ENCODE data around the gene ZNF835. TPM values are rescaled to one million over a fixed set of nuclear protein-coding genes. Genes with fewer than 3 reads are reported as not detected.

ZNF835 gene
- polyA plus RNA-seq, 2 of the 4 experiments (the other 2 are of a cell fraction) = not detected

DNA sequence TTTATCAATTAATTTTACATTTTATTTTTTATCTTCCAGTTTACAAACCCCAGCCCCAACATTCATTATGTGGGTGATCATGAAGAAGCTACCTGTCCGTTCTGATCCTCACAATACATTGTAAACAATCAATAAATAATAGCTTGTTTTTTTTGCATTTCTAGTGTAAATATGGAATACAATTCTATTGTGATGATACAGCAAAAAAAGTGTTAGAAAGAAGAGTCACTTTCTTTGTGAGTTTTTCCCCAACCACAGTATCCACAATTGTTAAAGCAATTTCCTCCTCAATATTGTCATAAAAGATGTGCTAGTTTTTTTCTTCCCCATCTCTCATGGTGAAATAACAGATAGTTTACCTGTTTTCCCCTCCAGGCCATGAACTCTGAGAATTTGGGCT is 30.3 kb upstream of the ZNF835 start:
- TF ChIP-seq NR3C1 (IDR thresholded peaks at IDR 0.05) (no peak), MAFK (IDR thresholded peaks at IDR 0.05; ENCODE audit: partially characterized antibody) (peak; percentile 87)
- ChIA-PET POLR2A (no interaction called here), CTCF (interaction anchor here (0.5 kb wide), 1 partner anchor 195 kb away, joined by 4 read pairs; no protein-coding TSS in a partner anchor)
- ATAC-seq (no peak), DNase-seq (ENCODE audit: low read depth in 1 of 2, low spot score in 1 of 2) (no peak), FAIRE-seq (no peak)
- H3K4me1 ChIP-seq = no peaks in the 10 kb centered on the region
- H3K4me2 ChIP-seq = no peak overlapping the region
- H3K9me3 ChIP-seq = peaks cover 61% of the 10 kb centered on the region
- H3K27ac ChIP-seq = no peak overlapping the region
- 2% methylated on average over 1 of the region's 1 CpG for WGBS (ENCODE audit: missing lambda C conversion rate)
- no peak overlapping the region for H3K4me3 ChIP-seq

DNA sequence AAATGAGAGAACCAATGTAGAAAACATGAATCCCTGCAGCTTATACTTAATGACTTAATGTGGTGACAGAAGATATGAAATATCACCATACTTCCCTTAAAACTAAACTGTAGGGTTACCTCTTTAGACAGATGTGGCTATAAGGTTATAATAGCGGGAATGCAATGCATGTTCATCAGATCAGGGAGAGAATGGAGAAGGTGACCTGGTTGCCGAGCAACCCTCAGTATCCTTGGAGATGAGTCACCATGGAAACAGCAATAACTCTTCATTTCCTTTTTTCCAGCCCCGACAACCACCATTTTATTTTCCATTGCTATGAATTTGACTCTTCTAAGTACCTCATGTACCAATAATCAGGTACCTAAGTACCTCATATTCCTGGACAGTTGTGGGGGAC is 28.0 kb upstream of the ZNF835 start:
- Histone ChIP-seq H3K4me2 (no peak overlapping the region), H3K4me1 (no peaks in the 10 kb centered on the region), H3K4me3 (no peak overlapping the region), H3K9me3 (peaks cover 61% of the 10 kb centered on the region), H3K27ac (no peak overlapping the region)
- FAIRE-seq = no peak
- no peak for TF ChIP-seq FOSB (CRISPR knock-in tag; IDR thresholded peaks at IDR 0.05)
- no peak for TF ChIP-seq RARB (CRISPR knock-in tag; IDR thresholded peaks at IDR 0.05)
- TF ChIP-seq, protein P1, sequence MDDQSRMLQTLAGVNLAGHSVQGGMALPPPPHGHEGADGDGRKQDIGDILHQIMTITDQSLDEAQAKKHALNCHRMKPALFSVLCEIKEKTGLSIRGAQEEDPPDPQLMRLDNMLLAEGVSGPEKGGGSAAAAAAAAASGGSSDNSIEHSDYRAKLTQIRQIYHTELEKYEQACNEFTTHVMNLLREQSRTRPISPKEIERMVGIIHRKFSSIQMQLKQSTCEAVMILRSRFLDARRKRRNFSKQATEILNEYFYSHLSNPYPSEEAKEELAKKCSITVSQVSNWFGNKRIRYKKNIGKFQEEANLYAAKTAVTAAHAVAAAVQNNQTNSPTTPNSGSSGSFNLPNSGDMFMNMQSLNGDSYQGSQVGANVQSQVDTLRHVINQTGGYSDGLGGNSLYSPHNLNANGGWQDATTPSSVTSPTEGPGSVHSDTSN (IDR thresholded peaks at IDR 0.05) = no peak
- TF ChIP-seq, protein P2, sequence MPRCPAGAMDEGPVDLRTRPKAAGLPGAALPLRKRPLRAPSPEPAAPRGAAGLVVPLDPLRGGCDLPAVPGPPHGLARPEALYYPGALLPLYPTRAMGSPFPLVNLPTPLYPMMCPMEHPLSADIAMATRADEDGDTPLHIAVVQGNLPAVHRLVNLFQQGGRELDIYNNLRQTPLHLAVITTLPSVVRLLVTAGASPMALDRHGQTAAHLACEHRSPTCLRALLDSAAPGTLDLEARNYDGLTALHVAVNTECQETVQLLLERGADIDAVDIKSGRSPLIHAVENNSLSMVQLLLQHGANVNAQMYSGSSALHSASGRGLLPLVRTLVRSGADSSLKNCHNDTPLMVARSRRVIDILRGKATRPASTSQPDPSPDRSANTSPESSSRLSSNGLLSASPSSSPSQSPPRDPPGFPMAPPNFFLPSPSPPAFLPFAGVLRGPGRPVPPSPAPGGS (IDR thresholded peaks at IDR 0.05) = no peak
- no peak for TF ChIP-seq HOXA7 (CRISPR knock-in tag; IDR thresholded peaks at IDR 0.05)
- no peak for TF ChIP-seq PHF8 (IDR thresholded peaks at IDR 0.05; ENCODE audit: borderline replicate concordance, low read depth)
- TF ChIP-seq RFX5 (IDR thresholded peaks at IDR 0.05) = no peak
- TF ChIP-seq JUN (IDR thresholded peaks at IDR 0.05) = no peak
- TF ChIP-seq HEYL (CRISPR knock-in tag; IDR thresholded peaks at IDR 0.05) = no peak
- TF ChIP-seq EHF (CRISPR knock-in tag; IDR thresholded peaks at IDR 0.05) = no peak
- no peak for TF ChIP-seq ZC3H11A (IDR thresholded peaks at IDR 0.05)
- TF ChIP-seq, protein P3, sequence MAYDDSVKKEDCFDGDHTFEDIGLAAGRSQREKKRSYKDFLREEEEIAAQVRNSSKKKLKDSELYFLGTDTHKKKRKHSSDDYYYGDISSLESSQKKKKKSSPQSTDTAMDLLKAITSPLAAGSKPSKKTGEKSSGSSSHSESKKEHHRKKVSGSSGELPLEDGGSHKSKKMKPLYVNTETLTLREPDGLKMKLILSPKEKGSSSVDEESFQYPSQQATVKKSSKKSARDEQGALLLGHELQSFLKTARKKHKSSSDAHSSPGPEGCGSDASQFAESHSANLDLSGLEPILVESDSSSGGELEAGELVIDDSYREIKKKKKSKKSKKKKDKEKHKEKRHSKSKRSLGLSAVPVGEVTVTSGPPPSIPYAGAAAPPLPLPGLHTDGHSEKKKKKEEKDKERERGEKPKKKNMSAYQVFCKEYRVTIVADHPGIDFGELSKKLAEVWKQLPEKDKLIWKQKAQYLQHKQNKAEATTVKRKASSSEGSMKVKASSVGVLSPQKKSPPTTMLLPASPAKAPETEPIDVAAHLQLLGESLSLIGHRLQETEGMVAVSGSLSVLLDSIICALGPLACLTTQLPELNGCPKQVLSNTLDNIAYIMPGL (CRISPR knock-in tag; IDR thresholded peaks at IDR 0.05; ENCODE audit: borderline replicate concordance) = no peak
- TF ChIP-seq RCOR1 (IDR thresholded peaks at IDR 0.05; ENCODE audit: low read depth, low read length) = no peak
- no peak for TF ChIP-seq CBX2 (IDR thresholded peaks at IDR 0.05; ENCODE audit: borderline replicate concordance, low read depth)
- WGBS (ENCODE audit: missing lambda C conversion rate) = under 1% methylated on average over 3 of the region's 3 CpGs
- no peak for DNase-seq (ENCODE audit: low read depth in 1 of 2, low spot score in 1 of 2)
- no peak for ATAC-seq
- ChIA-PET CTCF (interaction anchor here (0.5 kb wide), 1 partner anchor 421 kb away, joined by 3 read pairs; no protein-coding TSS in a partner anchor), POLR2A (no interaction called here)

DNA sequence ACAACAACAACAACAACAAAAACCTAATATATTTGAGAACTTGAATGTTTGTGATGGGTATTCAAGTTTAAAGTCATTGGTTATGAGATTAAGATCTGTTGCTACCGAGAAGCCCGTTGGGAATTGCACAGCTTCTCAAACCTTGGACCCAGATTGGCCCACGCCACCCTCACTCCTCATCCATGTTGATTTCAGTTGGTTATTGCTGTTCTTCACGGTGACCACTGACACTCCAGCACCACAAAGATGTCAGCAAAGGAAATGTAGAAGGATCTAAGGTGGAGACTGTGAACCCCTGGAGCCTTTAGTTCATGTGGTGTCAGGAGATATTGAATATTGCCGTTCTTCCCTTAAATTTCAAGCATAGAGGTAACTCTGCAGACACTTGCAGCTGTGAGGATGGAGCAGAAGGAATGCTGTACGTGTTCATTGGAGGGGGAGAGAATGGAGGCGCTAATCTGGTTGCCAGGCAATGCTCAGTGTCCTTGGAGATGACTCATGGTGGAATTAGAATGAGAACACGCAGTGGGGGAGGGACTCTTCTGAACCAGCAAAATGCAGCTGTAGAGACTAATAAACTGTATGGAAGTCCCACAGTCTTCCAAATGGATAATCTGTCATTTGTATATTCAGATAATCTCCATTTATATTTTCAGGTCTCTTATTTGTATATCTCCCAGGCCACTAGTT is 20.8 kb upstream of the ZNF835 start:
- no peaks in the 10 kb centered on the region for H3K4me1 ChIP-seq
- ChIA-PET CTCF (no interaction called here), POLR2A (interaction anchor here (0.6 kb wide), 1 partner anchor 59 kb away, joined by 3 read pairs; no protein-coding TSS in a partner anchor)
- ATAC-seq = no peak
- no peak for DNase-seq (ENCODE audit: low read depth in 1 of 2, low spot score in 1 of 2)
- no peak overlapping the region for H3K27ac ChIP-seq
- 2% methylated on average over 8 of the region's 8 CpGs for WGBS (ENCODE audit: missing lambda C conversion rate)
- H3K4me2 ChIP-seq = no peak overlapping the region
- no peak for FAIRE-seq
- peaks cover 59% of the 10 kb centered on the region for H3K9me3 ChIP-seq
- no peak overlapping the region for H3K4me3 ChIP-seq
- TF ChIP-seq KDM5A (IDR thresholded peaks at IDR 0.05) (no peak), FOXS1 (CRISPR knock-in tag; IDR thresholded peaks at IDR 0.05) (no peak), HOXA7 (CRISPR knock-in tag; IDR thresholded peaks at IDR 0.05) (no peak), MAZ (IDR thresholded peaks at IDR 0.05; ENCODE audit: borderline replicate concordance, low read depth, low read length) (no peak), HDAC2 (IDR thresholded peaks at IDR 0.05) (no peak), NR3C1 (IDR thresholded peaks at IDR 0.05) (no peak), CBX8 (IDR thresholded peaks at IDR 0.05) (no peak), KDM1A (IDR thresholded peaks at IDR 0.05; ENCODE audit: low read depth) (no peak), HOXB5 (CRISPR knock-in tag; IDR thresholded peaks at IDR 0.05) (no peak), CEBPB (IDR thresholded peaks at IDR 0.05) (no peak), RFX5 (IDR thresholded peaks at IDR 0.05) (no peak), HOXB13 (CRISPR knock-in tag; IDR thresholded peaks at IDR 0.05; ENCODE audit: low read depth) (no peak), RCOR1 (IDR thresholded peaks at IDR 0.05; ENCODE audit: low read depth, low read length) (no peak), EHF (CRISPR knock-in tag; IDR thresholded peaks at IDR 0.05) (no peak), RNF2 (IDR thresholded peaks at IDR 0.05; ENCODE audit: borderline replicate concordance, low read depth) (no peak), SMC3 (IDR thresholded peaks at IDR 0.05) (no peak), BHLHE40 (IDR thresholded peaks at IDR 0.05; ENCODE audit: low read depth, low read length) (no peak)
- TF ChIP-seq, protein P2 (IDR thresholded peaks at IDR 0.05) = no peak
- TF ChIP-seq, protein P4, sequence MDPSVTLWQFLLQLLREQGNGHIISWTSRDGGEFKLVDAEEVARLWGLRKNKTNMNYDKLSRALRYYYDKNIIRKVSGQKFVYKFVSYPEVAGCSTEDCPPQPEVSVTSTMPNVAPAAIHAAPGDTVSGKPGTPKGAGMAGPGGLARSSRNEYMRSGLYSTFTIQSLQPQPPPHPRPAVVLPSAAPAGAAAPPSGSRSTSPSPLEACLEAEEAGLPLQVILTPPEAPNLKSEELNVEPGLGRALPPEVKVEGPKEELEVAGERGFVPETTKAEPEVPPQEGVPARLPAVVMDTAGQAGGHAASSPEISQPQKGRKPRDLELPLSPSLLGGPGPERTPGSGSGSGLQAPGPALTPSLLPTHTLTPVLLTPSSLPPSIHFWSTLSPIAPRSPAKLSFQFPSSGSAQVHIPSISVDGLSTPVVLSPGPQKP (IDR thresholded peaks at IDR 0.05; ENCODE audit: low read depth, low read length) = no peak
